NCI-H2171 treated with DMSO at 0.1 percent for 48 hours (cell line): ENCODE data around the gene DBN1.

ENCODE experiments used
- DNase-seq: peaks from one replicate; lab custom pipeline; 2025; lab: John Stamatoyannopoulos, UW

DBN1 gene

DNA sequence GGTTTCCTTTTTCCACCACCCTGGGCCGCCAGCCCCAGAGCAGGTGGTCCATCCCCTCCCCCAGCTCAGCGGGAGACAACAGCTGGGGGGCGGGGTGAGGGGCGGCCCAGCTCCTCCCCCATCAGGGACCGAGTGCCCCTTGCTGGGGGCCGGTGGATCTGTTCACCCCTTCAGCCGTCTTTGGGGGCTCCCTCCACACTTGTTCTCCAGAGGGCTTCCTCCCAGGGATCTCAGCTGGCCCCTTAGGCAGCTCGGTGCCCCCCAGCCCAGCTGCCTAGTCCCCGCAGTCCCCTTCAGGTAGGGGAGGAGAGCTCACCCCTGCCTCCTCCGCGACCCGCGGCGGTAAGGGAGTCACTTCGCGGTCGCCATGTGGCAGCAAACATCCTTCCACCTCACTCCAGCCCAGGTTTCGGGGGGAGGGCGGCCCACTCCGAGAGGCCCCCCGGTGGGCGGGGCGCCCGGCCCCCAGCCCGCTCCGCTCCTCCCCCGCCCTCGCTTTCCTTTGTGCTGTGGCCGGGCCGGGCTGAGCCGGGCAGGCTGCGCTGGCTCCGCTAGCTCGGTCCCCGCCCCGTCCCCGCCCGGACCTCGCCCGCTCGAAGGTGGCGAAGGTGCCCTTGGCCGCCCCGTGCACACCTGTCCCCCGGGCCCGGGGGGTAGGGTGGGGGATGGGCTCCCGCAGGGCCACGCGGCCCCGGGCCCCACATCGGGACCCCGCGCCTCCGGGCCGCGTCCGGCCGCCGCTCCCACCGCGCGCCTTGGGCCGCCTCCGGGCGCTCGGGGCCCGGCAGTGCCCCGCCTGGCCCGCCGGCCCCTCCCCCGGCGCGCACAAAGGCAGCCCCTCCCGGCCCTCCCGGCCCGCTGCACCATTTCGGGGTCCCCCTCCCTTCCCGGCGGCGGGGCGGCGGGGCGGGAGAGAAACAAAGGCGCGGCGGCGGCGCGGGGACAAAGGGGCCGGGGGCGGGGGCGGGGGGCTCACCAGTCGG lies 683 bp downstream of the DBN1 start:
- peak; percentile 50 for DNase-seq

DNA sequence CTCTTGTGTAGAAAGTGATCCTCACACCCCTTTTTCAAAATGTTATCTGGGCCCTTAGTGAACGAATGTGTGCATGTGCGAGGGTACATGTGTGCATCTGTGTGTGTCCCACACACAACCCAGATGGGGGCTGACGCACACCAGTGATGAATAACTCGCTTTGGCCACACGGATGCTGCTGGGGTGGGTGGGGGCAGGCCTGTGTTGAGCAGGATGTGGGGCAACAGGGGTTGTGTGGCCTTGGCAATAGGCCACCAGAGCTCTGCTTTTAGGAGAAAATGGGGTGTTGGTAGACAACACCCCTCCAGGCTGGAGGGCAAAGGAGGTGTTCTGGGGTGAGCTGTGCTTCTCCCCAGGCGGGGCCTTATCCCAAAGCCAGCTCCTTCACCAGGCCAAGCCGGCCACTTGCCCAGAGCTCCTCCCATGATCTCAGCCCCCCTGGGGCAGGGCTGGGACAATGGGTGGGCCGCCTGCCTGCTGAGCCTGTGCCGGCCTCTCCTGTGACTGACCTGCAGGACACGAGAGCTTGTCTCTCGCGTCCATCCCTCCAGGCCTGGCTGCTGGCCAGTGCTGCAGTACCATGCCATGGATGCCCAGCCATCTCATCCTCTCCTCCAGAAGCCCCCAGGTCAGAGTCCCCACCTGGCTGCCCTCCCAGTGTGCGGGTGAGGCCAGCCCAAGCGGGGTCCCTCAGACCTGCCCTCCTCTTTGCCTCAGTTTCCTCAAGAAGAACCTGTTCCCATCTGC lies 1.7 kb downstream of the DBN1 start:
- no peak for DNase-seq

DNA sequence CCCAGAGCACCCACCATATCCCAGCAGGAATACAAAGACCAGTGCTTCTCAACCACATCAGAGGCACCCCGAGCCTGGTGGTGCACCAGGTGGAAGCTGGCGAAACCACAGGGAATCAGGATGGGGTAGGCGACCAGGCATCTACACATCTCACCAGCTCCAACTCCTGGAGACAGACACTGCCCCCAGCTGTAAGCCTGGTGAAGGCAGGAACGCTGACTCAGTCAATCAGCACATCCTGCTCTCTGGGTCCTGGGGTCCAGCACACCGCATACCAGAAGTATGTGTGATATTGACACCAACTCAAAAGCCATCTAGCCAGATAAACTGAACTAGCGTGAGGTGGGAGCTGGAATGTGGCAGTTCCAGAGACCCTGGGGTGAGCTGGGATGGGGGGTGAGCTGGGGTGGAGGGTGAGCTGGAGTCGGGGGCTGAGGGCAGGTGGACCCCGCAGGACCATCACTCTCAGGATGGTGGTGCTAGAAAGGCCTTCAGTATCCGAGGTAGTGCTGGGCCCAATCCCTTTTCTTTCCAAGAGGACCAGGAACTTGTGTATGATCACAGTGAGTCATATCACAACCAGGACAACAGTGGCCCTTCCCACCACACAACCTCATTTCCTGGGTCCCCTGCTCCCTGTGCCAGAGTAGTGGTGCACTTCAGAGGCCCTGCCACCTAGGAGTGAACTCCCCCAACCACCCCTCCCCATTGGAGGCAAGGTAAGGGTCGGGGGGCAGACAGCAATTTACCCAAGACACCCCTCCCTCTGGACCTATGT lies 2.5 kb downstream of the DBN1 start:
- no peak for DNase-seq

DNA sequence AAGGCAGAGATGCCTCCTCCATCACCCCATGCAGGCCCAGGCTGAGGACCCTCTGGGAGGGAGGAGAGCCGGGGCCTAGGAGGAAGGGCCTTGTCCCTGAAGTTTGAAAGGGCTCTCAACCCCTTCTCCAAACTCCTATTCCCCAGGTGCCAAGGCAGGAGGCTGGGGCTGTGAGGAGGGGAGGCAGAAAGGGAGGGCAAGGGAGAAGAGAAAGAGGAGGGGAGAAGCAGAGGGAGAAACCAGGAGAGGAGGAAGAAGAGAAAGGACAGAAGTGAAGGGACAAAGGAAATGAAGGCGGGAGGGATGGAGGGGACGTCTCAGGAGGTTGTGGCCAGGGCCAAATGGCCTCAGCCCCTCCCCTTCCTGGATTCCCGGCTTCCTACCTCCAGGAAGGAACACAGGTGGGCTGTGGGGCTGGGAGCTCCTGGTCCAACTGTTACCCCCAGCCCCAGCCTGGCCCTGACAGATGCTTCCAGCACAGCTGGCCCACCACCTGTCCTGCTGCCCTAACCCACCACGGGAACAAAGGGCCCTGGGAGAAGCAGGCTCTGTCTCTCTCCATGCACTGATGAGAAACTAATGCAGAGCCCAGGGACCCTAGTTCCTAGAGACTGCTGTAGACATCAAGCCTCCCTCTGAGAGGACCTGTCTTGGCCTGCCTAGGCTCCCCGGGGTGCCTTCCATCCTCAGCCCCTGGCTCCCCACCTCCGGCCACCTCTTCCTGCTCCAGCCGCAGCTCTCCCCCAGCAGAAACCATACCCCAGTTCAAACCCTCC lies 3.5 kb downstream of the DBN1 start:
- peak; percentile 40 for DNase-seq

DNA sequence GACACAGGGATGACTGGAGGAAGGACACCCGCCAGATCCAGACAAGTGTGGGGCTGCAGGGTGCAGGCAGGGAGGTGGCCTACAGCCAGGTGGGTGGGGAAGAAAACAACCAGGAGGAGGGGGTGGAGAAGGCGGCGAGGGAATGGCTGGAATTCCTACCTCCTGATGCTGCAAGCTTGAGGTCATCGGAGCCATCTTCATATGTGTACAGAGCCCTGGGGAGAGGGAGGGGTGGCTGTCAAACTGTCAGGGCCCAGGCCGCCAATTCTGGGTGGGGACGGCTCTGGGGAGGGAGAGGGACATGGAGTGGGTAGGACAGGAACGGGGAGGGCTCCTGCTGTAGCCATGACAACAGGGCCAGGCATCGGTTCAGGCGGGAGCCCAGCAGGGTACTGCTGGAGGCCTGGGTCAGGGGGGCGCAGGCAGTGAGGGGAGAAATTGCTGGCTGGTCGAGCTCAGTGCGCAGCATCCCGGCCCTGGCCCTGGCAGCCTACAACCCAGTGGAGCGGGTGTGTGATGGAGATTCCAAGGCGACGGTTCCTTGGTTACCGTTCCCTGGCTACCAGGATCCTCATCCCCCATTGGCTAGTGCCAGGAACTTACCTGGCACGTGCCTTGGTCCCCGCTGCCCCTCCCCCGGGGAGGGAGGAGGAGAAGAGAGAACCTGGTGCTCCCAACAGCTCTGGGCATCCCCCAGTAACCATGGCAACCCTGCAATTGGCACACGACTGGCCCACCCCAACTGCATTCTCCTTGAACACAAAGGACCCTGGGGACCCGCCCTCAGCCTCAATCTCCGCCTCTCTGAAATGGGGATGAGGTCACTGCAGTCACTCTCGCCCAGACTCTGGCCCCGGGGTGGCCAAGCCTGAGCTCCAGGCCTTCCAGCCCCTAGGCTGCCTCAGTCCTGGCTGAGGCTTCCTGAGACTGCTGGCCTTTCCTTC lies 4.5 kb downstream of the DBN1 start:
- no peak for DNase-seq

DNA sequence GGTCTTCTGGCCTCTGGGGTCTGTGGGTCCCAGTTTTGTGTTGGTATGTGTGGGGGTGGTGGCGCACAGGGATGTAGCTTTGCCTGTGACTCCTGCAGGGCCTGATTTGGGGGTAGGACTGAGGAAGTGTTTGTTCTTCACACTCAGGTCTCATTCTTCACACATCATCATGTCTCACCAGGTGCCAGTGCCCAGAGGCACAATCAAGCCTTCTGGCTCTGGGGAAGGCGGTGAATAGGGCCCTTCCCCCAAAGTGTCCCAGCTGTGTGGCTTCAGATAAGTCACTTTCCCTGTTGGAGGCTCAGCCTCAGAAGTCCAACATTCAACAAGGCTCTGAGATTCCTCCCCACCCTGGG lies 5.1 kb downstream of the DBN1 start:
- no peak for DNase-seq

DNA sequence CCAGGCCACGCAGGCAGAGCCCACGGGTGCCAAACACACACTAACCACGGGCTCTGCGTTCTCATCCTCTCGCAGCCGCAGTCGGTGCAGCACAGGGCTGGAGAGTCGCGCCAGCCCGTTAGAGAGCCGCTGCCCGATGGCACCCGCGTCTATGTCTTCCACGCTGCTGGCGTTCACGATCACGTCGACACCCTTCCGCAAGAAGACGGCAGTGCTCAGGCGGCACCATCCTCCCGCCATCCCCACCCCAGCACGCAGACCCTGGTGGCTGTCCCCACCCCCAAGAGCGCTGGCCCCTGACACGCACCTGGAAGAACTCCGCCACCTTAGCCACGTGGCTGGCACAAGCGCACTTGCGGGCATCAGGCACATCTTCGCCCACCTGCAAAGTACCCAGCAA lies 6.0 kb downstream of the DBN1 start:
- no peak for DNase-seq

DNA sequence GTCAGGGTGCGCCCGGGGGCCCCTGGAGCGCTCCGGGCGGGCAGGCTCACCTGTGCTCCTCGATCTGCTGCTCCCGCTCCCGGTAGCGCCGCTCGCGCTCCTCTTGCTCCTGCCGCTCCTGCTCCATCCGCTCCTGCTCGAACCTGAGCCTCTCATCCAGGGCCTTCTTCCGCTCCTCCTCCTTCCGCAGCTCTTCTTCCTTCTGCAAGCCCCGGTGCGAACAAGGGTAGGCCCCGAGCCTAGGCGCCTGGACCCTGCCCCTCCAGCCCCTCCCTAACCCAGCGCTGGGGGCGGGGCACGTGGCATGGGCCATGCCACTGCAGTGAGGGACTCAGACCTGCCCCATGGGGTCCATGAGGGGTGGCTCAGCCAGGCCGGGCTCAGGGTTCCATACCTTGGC lies 6.6 kb downstream of the DBN1 start:
- DNase-seq = no peak

DNA sequence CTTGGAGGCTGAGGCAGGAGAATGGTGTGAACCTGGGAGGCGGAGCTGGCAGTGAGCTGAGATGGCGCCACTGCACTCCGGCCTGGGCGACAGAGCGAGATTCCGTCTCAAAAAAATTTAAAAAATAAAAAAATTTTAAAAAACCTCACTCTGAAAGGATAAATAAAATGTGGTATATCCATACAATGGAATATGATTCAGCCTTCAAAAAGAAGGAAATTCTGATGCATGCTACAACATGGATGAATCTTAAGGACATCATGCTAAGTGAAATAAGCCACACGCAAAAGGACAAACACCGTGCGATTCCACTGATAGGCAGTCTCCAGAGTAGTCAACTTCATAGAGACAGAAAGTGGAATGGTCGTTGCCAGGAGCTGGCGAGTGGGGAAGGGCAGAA lies 8.4 kb downstream of the DBN1 start:
- no peak for DNase-seq

DNA sequence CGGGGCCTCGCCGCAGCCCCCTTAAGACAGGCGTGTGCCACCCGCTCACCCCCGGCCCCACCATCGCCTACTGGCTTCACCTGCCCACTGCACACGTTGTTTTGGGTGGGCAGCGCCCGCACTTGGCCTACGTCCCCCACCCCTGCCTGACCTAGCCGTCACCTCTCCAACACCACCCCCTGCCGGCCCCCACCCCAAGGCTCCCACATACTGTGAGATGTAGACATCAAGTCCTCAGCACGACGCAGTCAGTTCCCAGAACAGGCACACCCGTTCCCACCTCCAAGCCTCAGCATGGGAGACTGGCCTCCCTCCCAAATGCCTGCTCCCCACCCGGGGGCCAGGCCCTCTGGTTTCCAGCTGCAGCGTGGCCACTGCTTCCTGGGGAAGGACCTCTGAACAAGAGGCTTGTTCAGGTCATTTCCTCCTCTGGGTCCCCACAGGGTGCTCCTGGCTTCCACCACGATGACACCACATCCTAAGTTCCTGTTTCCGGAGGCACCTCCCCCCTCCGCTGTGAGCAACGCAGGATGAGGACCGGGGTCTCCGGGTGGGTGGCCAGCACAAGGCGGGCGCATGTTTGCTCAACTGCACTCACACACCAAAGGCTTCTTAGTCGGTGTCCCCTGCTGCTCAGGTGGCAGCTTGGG lies 11.3 kb downstream of the DBN1 start:
- no peak for DNase-seq

DNA sequence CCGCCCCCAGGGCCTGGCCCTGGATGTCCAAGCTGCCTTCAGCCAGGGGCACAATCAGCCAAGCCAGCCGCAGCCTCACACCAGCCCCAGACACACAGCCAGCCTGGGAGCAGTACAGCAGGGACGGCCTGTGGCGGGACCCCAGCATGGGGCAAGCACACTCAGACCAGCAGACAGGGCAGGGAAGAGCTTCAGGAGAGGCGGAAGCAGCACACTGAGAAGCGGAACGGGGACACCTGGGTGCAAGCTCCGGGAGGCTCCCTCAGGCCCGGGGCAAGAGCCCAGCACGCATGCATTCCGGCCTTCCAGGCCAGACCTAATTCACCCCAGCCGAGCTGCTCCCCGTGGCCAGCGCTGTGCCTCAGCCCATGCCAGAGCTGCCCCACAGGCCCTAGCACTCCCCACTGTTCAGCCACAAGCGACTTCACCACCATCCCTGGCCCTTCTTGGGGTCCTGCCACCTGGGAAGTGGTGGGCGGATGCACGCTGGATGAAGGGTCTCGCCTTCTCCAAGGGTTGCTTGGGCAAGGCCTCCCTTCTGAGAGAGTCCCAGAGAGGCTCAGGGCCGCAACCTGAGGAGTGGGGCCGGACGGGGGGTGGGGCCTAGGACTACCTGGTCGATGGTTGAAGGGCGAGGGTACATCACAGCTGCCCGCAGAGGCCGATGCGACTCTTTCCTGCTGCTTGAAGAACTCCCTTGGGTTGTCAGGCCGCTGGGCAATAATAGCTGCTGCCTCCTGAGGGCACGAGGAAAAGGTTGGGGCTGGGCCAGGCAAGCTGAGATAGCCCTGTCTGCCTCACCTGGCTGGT lies 13.4 kb downstream of the DBN1 start:
- DNase-seq = no peak

DNA sequence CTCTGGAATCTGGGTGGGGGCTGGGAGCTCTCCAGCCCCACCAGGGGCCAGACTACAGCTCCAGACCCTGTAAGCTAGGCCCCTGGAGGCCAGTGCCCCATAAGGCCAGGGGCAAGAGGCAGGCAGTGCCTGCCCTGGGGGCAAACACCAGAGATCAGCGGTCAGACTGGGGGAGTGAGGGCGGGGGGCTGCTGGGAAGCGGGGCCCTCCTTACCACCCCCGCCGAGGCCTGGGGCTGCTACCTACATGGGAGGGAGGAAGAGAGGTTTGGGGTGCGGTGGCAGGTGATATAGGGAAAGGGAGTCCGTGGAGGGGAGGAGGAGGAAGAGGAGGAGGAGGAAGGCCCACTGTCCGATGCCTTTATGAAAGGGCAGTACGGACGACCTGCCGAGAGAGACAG lies 14.1 kb downstream of the DBN1 start:
- no peak for DNase-seq

DNA sequence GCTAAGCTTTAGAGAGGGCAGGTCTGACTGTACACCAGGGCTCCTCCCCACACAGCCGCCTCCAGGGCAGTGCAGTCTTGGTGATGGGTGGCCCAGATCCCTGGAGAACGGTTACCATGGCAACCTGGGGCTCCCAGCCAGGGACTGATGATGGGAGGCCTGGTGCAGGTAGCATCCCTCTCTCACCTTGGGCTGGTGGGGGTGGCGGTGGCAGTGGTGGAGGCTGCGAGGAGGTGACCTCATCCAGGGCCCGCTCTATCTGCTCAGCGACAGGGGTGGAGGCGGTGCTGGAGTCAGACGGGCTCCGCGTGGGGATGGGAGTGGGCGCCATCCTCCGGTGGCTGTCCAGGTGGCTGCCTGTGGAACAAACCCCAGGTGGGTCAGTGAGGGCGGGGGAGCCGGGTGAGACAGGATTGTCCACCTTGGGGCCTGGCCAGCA lies 14.5 kb downstream of the DBN1 start:
- peak; percentile 10 for DNase-seq

DNA sequence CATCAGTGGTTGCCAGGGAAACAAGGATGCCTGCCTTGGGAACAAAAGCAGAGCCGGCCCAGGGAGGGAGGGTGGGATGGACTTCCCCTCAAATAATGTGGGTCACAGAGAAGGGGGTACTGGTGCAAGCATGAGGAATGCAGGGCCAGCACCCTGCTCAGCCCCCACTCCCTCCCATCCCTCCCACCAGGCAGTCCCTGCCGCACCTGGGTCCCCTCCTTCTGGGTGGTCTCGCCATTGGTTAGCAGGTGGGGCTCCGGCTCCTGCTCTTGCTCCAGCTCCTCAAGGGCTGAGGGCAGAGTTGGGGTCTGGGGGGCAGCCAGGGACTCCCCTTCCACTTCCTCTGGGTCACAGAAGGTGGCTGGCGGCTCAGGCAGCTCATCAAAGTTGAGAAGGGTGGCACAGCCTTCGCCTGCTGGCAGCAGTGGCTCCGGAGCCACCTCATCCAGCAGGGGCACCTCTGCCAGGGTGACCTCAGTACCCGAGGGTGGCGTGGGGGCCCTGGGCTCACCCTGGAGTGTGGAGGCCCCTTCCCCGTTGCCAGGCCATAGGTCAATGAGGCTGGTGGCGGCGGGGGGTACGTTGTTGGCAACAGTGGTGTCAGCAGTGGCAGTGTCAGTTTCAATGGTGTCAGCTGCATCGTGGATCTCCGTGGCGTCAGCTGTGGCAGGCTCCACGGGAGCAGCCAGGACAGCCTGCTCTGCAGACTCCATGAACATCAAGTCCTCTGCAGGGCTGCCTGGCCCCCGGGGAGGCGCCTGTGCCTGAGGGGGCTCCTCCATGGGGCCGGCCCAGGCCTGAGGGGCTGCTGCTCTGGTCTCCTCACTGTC lies 15.4 kb downstream of the DBN1 start:
- DNase-seq = no peak

DNA sequence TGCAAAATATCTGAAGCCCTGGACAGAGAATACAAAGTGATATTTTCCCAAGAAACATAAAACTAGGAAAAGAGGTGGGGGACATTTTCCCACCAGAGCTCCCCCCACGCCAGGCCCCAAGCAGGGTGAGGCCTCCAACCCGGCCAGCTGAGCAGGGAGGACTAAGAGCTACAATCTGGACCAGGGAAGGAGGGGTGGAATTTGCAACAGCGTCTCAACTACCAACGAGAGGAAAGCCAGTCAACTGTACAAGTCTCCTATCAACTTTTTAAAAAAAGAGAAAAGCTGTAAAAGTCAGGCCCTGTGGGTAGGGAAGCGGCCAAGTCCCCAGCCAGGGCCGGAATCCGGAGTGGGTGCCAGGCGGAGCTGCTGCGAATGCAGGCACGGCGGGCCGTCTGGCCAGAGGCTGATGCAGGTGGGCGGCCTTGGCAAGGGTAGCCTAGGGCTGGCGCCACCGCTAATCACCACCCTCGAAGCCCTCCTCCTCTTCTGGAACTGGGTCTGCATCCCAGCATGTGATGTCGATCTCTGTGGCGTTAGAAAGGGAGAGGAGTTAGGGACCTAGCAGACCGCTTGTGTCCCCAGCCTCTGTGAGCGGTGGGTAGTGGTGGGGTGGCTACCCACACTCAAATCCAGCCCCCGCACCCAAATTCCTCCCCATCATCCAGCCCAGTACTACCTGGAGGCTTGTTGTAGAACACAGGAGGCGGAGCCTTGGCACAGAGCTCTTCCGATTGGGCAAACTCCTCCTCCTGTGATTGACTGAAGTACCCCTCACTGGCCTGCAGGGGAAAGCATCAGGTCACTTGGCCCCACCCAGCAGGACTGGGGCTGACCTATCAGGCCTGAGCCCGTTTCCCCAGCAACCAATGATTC lies 16.2 kb downstream of the DBN1 start:
- peak; percentile 67 for DNase-seq

DNA sequence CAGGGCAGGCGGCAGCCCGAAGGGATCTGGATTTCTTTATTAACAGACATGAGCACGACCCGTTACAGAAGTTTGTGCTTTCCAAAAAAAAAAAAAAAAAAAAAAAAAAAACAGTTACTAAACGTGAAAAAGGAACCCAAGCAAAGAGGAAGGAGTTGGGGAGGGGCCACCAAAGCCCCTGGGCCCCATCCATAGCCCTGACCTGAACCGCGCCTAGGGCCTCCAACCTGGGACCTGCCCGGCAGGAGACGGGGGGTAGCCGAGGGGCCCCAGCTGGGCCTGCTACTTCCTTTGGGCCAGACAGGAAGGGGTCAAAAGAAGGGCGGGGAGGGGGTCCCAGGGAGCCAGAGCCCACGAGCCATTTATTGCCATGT lies 16.9 kb downstream of the DBN1 start:
- DNase-seq = no peak
